ENCODE results near the gene KCNJ15. TPM values are rescaled to one million over a fixed set of nuclear protein-coding genes. Genes with fewer than 3 reads are reported as not detected.

KCNJ15 gene
- total RNA-seq, 2 experiments from 2014 or later: 0.60 to 0.96 TPM

DNA sequence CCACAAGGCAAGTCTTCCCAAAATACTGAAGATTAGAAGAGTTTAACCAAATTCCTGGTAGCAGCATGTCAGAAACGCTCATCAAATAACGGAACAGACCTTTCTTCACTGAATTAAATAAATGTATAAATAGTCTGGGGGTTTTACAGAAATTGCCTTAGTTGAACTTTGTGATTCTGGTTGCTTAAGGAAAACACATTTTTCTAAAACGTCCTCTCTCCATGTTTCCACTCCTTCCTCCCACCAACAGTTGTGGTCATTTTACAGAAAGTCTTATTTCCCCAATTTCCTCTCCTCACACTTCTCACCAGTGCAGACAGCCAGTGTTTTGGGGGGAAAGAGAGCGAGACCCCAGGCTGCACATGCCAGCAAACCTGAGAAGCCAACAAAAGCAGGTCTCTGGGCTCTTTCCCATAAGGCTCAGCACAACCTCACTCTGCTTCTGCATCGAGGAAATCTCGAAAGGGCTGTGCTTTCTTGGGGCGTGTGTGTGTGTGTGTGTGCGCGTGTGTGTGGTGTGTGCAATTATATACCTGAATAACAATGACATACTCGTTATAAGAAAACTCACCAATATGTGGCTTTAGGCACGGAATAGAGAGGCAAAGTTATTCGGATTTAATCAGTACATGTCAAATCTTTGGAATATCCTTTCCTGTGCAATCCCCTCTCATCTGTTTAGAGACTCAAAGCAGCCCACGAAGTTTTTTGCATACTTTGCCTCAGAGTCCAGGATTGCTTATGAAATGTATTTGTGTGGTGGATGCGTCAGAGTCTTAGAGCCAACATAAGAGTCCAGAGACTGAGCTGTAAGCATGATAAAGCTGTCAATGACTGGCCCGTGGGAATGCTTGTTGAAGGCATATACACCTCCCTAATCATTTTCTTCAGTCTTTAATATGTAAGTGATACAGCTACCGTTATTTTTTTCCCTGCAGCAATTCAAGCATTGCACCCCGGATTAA lies 2.0 kb downstream of the KCNJ15 start:
- intact Hi-C loops (cut with micrococcal nuclease): no loop called here
- CTCF ChIA-PET: interaction anchor here (1.0 kb wide), 1 partner anchor 9 kb away, joined by 3 read pairs; no protein-coding TSS in a partner anchor
- no peak overlapping the region for H3K27ac Mint-ChIP-seq
- DNase-seq: no peak
- peaks cover 10% of the 10 kb centered on the region for H3K27me3 Mint-ChIP-seq (ENCODE audit: low read depth)
- H3K36me3 Mint-ChIP-seq (ENCODE audit: low read depth): no peaks in the 10 kb centered on the region
- no peaks in the 10 kb centered on the region for H3K4me1 Mint-ChIP-seq (ENCODE audit: low read depth)
- no peak overlapping the region for H3K4me3 Mint-ChIP-seq
- no peaks in the 10 kb centered on the region for H3K9me3 Mint-ChIP-seq

DNA sequence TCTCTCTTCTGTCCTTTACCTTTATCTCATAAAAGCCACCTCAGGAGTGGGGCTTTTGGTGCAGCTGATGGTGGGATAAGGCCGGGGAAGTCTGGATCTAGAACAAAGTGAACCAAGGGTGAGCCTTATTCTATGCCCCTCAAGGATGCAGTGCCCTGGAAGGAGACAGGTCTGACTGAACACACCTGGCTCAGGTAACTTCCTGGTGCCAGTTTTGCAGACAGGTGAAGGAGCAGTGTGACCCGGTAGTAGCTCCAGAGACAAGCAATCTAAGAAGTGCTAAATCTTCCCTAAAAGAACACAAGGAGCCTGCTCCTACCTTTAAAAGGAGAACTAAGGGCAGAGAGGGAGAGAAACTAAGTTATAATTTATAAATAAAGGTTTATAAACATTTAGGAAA lies 2.9 kb downstream of the KCNJ15 start:
- CTCF ChIA-PET: no interaction called here
- Mint-ChIP-seq H3K4me1 (ENCODE audit: low read depth) (no peaks in the 10 kb centered on the region), H3K4me3 (no peak overlapping the region)

DNA sequence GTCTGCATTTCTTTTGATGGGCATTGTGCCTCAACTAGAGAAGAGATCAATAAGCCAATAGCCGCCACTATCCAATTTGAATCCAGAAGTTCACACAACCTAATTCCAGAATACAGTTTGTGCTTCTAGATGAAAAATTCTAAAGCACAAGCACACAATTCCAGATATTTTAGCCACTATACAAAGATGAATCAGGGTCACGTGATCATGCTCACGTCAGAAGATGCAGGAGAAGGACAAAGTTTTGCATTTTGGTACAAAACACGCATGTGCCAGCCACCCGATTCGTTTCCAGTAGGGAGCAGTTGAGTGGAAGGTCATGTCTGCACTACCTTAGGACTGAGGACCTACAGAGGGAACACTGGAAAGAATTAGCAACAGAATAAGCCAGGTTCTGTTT lies 3.6 kb downstream of the KCNJ15 start:
- CTCF ChIA-PET: no interaction called here
- Mint-ChIP-seq H3K27me3 (ENCODE audit: low read depth) (peaks cover 10% of the 10 kb centered on the region), H3K9me3 (no peaks in the 10 kb centered on the region), H3K4me1 (ENCODE audit: low read depth) (no peaks in the 10 kb centered on the region), H3K4me3 (no peak overlapping the region), H3K36me3 (ENCODE audit: low read depth) (no peaks in the 10 kb centered on the region), H3K27ac (no peak overlapping the region)
- DNase-seq: no peak
- intact Hi-C loops (cut with micrococcal nuclease): no loop called here

More for the DNA sequence above, 2.9 kb downstream of the KCNJ15 start:
- no peak for DNase-seq
- Mint-ChIP-seq H3K27me3 (ENCODE audit: low read depth) (peaks cover 10% of the 10 kb centered on the region), H3K36me3 (ENCODE audit: low read depth) (no peaks in the 10 kb centered on the region), H3K27ac (no peak overlapping the region), H3K9me3 (no peaks in the 10 kb centered on the region)
- intact Hi-C loops (cut with micrococcal nuclease): no loop called here

DNA sequence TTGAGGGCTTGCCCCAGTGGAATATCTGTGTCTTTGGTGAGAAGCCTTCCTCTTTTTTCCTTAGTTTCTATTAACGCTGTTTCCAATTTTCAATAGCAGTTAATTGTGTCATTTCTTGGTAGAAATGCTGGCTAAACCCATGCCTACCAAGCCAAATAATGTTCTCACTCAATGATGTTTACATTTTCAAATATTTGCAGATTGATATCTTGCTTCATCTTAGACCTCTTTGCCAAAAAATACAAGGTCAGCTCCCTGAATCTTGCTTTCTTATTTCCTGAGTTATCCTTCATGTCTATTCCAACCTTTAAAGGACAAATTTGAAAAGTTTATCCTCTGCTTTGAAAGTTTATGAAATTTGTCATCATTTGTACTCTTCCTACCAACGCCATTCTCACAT lies 5.1 kb downstream of the KCNJ15 start:
- intact Hi-C loops (cut with micrococcal nuclease): no loop called here
- Mint-ChIP-seq H3K27me3 (ENCODE audit: low read depth) (peaks cover 9% of the 10 kb centered on the region), H3K27ac (no peak overlapping the region), H3K36me3 (ENCODE audit: low read depth) (no peaks in the 10 kb centered on the region), H3K4me1 (ENCODE audit: low read depth) (peaks cover under 1% of the 10 kb centered on the region), H3K4me3 (no peak overlapping the region), H3K9me3 (no peaks in the 10 kb centered on the region)
- DNase-seq: no peak
- CTCF ChIA-PET: interaction anchor here (0.5 to 0.6 kb wide), 2 partner anchors 13 to 18 kb away, joined by 4 to 5 read pairs; no protein-coding TSS in a partner anchor

DNA sequence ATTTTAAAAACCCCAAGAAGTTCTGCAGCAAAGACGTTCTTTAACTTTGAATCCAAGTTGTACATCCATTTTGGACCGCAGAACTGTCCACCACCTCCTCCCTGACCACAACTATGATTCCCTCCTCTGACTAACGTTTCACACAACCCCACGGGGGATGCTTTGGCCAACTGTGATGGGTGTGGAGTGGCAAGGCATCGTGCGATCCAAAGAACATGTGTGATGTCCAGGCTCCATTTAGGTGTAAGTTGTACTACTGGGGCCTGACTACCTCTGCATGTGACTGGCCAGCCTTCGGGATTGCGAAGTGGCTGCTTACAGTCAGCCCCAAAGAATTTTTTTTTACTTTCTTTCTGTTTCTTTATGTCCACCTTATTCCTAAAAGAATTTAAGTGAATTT lies 6.7 kb downstream of the KCNJ15 start:
- CTCF ChIA-PET: no interaction called here
- Mint-ChIP-seq H3K9me3 (no peaks in the 10 kb centered on the region), H3K4me1 (ENCODE audit: low read depth) (peaks cover 15% of the 10 kb centered on the region), H3K36me3 (ENCODE audit: low read depth) (no peaks in the 10 kb centered on the region), H3K27me3 (ENCODE audit: low read depth) (peaks cover 2% of the 10 kb centered on the region), H3K27ac (no peak overlapping the region), H3K4me3 (no peak overlapping the region)
- intact Hi-C loops (cut with micrococcal nuclease): no loop called here
- DNase-seq: no peak

DNA sequence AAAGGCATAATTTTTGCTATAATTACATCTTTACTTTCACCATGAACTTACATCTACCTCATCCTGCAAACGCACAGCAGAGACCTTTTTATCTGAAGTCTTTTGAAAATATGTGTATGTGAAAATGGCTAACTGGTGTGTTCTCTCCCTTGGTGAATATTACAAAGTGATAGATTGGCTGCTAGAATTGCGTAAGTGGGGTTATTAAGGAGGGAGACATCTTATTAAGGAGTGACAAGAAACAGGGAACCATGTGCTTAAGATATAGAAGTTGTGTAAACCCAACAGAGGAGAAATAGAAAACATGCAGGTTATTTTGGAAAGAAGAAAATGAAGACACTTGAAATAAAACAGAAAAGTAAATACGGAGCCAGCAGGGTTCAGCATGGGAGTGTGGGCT lies 7.8 kb downstream of the KCNJ15 start:
- Mint-ChIP-seq H3K9me3 (no peaks in the 10 kb centered on the region), H3K36me3 (ENCODE audit: low read depth) (no peaks in the 10 kb centered on the region), H3K4me1 (ENCODE audit: low read depth) (peaks cover 24% of the 10 kb centered on the region), H3K4me3 (no peak overlapping the region), H3K27me3 (ENCODE audit: low read depth) (no peaks in the 10 kb centered on the region), H3K27ac (no peak overlapping the region)
- intact Hi-C loops (cut with micrococcal nuclease): no loop called here
- no peak for DNase-seq
- CTCF ChIA-PET: no interaction called here

DNA sequence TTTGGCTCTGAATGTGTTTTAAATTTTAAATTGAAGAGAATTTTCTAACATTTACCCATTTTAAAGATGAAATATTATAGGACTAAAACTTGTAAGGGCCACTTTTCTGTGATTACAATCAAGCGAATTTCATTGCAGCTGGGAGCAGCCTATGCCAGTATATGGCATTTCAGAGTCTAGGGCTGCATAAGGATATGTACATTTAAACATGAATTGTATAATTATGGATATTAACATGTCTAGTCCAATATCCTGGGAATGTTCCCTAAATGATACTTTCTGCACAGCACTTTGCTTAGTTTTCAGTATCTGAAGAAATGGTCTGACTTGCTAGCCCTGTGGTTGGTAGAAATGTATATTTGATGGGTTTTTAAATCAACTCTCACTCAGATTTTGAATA lies 8.4 kb downstream of the KCNJ15 start:
- Mint-ChIP-seq H3K9me3 (no peaks in the 10 kb centered on the region), H3K27ac (no peak overlapping the region), H3K4me3 (no peak overlapping the region), H3K27me3 (ENCODE audit: low read depth) (no peaks in the 10 kb centered on the region), H3K4me1 (ENCODE audit: low read depth) (peaks cover 30% of the 10 kb centered on the region), H3K36me3 (ENCODE audit: low read depth) (no peaks in the 10 kb centered on the region)
- no peak for DNase-seq
- CTCF ChIA-PET: no interaction called here
- intact Hi-C loops (cut with micrococcal nuclease): no loop called here

DNA sequence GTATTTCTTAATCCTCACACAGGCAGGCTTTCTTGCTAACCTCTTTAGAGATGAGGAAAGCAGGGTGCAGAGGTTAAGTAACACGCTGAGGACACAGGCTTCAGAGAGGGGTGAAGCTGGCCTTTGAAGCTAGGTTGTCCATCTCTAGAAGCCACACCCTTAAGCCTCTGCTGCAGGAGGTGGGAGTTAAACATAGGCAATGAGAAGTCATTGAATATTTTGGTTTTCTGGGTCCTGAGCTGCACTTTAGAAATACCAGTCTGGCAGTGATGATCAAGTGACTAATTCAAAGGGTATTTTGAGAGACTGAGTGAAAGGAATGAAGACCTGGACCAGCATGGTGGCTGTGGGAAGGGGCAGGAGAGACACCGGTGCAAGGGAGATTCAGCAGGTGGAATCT lies 9.9 kb downstream of the KCNJ15 start:
- Mint-ChIP-seq H3K9me3 (no peaks in the 10 kb centered on the region), H3K4me3 (no peak overlapping the region), H3K27ac (no peak overlapping the region), H3K4me1 (ENCODE audit: low read depth) (peaks cover 34% of the 10 kb centered on the region), H3K36me3 (ENCODE audit: low read depth) (no peaks in the 10 kb centered on the region), H3K27me3 (ENCODE audit: low read depth) (no peaks in the 10 kb centered on the region)
- CTCF ChIA-PET: no interaction called here
- DNase-seq: no peak
- intact Hi-C loops (cut with micrococcal nuclease): no loop called here

DNA sequence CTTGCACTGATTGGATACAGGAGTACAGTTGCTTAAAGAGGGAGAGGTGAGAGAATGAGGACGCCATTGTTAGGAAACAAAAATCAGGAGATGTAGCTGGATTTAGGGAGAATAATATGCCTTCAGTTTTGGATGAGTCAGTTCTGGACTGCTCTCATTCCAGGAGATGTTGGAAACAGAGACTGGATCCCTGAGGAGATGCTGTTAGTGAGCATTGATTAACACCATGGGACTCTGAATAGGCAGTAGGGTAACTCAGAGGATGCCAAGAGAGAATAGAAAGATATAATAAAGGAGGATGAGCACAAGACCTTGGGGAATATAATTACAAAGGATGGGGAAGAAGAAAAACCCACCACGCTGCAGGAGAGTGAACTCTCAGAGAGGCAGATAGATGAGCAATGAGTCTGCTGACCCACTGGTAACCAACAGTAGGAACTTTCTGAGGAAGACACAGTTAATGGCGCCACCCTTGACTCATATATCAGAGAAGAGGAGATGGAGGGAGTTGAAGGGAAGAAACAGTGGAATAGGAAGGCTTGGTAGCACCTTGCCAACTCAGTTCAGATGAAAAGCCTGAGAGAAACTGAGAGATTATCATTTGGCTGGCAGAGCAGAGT lies 10.5 kb downstream of the KCNJ15 start:
- no peak overlapping the region for H3K4me3 Mint-ChIP-seq
- no peak overlapping the region for H3K27ac Mint-ChIP-seq

DNA sequence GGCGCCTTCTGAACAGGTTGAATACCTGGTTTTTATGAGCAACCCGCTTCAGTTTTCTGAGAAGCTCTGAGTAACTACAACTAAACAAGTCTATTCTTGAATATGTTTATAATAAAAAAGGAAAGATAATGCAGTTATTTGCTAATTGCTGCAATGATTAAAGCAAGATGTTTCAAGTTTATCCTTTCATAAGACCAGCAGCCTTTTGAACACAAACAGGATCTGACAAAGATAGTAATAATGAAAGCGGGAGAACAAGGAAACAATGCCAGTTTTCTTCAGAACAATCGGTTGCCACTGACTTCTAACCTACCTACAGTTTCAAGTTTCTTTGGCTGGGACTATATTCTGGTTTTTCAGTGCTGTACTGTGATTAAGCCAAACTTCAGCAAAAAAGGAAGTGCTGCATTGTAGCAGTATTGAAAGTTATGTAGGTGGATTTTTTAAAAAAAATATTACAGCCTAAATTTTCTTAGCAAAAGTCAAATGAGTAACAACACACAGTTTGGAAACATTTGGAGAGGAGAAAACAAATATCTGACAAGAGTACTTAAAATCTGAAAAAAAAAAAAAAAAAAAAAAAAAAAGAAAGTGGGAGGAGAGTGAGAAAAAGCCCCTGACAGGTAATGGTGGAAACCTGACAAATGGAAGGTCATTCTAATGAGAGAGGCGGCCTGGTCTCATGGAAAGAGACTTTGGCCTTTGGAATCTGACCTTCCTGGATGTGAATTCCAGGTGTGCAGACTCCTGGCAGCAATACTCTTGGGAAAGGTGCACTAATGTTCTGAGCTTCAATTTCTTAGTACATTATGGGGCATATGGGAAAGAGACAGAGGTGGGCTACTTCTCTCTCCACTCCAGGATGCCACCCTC lies 11.4 kb downstream of the KCNJ15 start:
- no peak for DNase-seq
- H3K27me3 Mint-ChIP-seq (ENCODE audit: low read depth): no peaks in the 10 kb centered on the region
- peaks cover 37% of the 10 kb centered on the region for H3K4me1 Mint-ChIP-seq (ENCODE audit: low read depth)
- intact Hi-C loops (cut with micrococcal nuclease): no loop called here
- CTCF ChIA-PET: interaction anchor here (0.6 to 1.5 kb wide), 3 partner anchors 22 to 84 kb away, joined by 3 to 4 read pairs (median 3); no protein-coding TSS in a partner anchor
- H3K9me3 Mint-ChIP-seq: no peaks in the 10 kb centered on the region
- H3K27ac Mint-ChIP-seq: peak overlapping the region; percentile 26
- H3K36me3 Mint-ChIP-seq (ENCODE audit: low read depth): no peaks in the 10 kb centered on the region
- no peak overlapping the region for H3K4me3 Mint-ChIP-seq

More for the DNA sequence above, 10.5 kb downstream of the KCNJ15 start:
- Mint-ChIP-seq H3K9me3 (no peaks in the 10 kb centered on the region), H3K4me1 (ENCODE audit: low read depth) (peaks cover 35% of the 10 kb centered on the region), H3K27me3 (ENCODE audit: low read depth) (no peaks in the 10 kb centered on the region), H3K36me3 (ENCODE audit: low read depth) (no peaks in the 10 kb centered on the region)
- intact Hi-C loops (cut with micrococcal nuclease): no loop called here
- CTCF ChIA-PET: interaction anchor here (0.6 kb wide), 1 partner anchor 48 kb away, joined by 3 read pairs; no protein-coding TSS in a partner anchor
- no peak for DNase-seq

DNA sequence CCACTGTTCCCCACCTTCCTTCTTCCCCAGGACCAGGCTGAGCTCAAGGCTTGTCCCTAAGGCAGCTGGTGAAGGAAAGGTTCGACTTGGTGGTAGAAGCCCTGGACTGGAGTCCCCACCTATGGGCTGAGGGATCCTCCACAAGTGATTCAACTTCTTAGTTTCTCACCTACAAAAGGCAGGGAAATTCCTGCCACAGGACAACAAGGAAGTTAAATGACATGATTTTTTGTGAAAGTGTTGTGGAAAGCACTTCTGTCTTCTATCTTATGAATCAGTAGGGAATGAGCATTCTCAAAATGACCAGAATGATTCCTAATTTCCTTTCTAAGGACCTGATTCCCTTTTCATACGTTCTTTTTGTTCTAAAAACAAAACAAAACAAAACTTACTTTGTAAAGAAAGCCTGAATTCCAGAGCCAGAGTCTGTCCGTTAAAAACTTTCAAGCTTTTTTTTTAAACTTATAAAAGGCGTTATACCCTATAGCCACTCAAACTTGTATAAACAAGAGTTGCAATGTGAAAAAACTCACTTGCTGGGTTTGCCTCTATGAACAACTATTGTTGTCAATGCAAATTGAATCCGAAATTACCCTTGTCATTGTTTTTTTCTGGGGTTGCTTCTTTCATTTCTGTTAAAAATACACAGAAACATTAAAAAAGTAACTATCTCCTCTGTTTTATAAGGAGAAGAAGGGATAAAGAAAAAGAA lies 12.2 kb downstream of the KCNJ15 start:
- CTCF ChIA-PET: interaction anchor here (0.6 to 1.5 kb wide), 4 partner anchors 23 to 83 kb away, joined by 3 to 4 read pairs (median 3); no protein-coding TSS in a partner anchor
- no peak for DNase-seq
- Mint-ChIP-seq H3K27me3 (ENCODE audit: low read depth) (no peaks in the 10 kb centered on the region), H3K36me3 (ENCODE audit: low read depth) (no peaks in the 10 kb centered on the region), H3K9me3 (no peaks in the 10 kb centered on the region), H3K4me1 (ENCODE audit: low read depth) (peaks cover 37% of the 10 kb centered on the region), H3K27ac (peak overlapping the region; percentile 26), H3K4me3 (no peak overlapping the region)
- intact Hi-C loops (cut with micrococcal nuclease): loop anchor here (1.0 kb wide), 1 partner anchor 25 kb away; no protein-coding TSS in a partner anchor

All from activated naive CD4-positive, alpha-beta T cell treated with anti-CD3 and anti-CD28 coated beads for 36 hours (primary cell).